ENCODE measurements around the gene BCL2L1.
"Not testable (repeated sequence)": the region's sequence is repeated elsewhere in the genome, so short reads cannot be mapped to it uniquely, and the experiment has no call there.

The BCL2L1 gene

GRCh38 chr20:31653561-31653960, 69.1 kb downstream of the BCL2L1 start:
- Histone ChIP-seq H3K9me3 (ENCODE audit: control insufficient read depth, insufficient read depth, low read length) (no peaks in the 10 kb centered on the region), H3K36me3 (ENCODE audit: control insufficient read depth, insufficient read depth, low read length) (no peaks in the 10 kb centered on the region), H3K4me1 (ENCODE audit: control insufficient read depth, insufficient read depth, low read length) (no peaks in the 10 kb centered on the region), H3K27ac (ENCODE audit: low read depth, low read length) (no peak overlapping the region), H3K4me3 (ENCODE audit: low read depth, low read length) (no peak overlapping the region), H3K9ac (ENCODE audit: low read depth, low read length) (no peak overlapping the region), H3K27me3 (ENCODE audit: control insufficient read depth, insufficient read depth, low read length) (no peaks in the 10 kb centered on the region)

DNA sequence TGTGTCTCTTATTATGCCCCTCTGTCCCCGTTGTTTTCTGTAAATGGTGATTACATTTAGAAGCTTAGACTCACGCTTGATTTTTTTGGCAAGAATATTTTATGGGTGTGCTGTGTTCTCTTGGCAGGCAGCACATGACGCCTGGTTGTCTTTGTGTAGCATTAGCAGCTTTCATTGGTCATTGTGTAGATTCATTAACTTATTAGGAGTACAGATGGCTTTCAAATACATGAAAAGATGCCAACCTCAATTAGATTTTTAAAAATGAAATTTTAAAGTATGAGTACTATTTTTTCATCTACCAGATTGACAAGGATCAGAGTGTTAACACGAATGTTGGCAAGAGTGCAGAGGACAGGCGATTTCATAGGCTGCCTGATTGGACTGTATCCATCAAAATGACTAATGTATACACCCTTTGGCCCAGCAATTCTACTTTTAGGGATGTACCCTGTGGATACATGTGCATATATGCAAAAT, 69.7 kb downstream of the BCL2L1 start:
- Histone ChIP-seq H3K9ac (ENCODE audit: low read depth, low read length) (no peak overlapping the region), H3K4me3 (ENCODE audit: low read depth, low read length) (no peak overlapping the region), H3K36me3 (ENCODE audit: control insufficient read depth, insufficient read depth, low read length) (no peaks in the 10 kb centered on the region), H3K27ac (ENCODE audit: low read depth, low read length) (no peak overlapping the region), H3K4me1 (ENCODE audit: control insufficient read depth, insufficient read depth, low read length) (no peaks in the 10 kb centered on the region), H3K27me3 (ENCODE audit: control insufficient read depth, insufficient read depth, low read length) (no peaks in the 10 kb centered on the region), H3K9me3 (ENCODE audit: control insufficient read depth, insufficient read depth, low read length) (no peaks in the 10 kb centered on the region)

- not testable (repeated sequence) for H3K27me3 ChIP-seq (ENCODE audit: control insufficient read depth, insufficient read depth, low read length); H3K4me3 ChIP-seq (ENCODE audit: low read depth, low read length); H3K9ac ChIP-seq (ENCODE audit: low read depth, low read length); H3K36me3 ChIP-seq (ENCODE audit: control insufficient read depth, insufficient read depth, low read length); H3K4me1 ChIP-seq (ENCODE audit: control insufficient read depth, insufficient read depth, low read length); H3K9me3 ChIP-seq (ENCODE audit: control insufficient read depth, insufficient read depth, low read length); H3K27ac ChIP-seq (ENCODE audit: low read depth, low read length)
Measured at GRCh38 chr20:31648104-31648503, 74.6 kb downstream of the BCL2L1 start.

GRCh38 chr20:31644701-31645100, 78.0 kb downstream of the BCL2L1 start:
- no peaks in the 10 kb centered on the region for H3K36me3 ChIP-seq (ENCODE audit: control insufficient read depth, insufficient read depth, low read length)
- H3K9me3 ChIP-seq (ENCODE audit: control insufficient read depth, insufficient read depth, low read length): no peaks in the 10 kb centered on the region
- no peak overlapping the region for H3K4me3 ChIP-seq (ENCODE audit: low read depth, low read length)
- no peak overlapping the region for H3K27ac ChIP-seq (ENCODE audit: low read depth, low read length)
- H3K9ac ChIP-seq (ENCODE audit: low read depth, low read length): no peak overlapping the region
- H3K4me1 ChIP-seq (ENCODE audit: control insufficient read depth, insufficient read depth, low read length): no peaks in the 10 kb centered on the region
- H3K27me3 ChIP-seq (ENCODE audit: control insufficient read depth, insufficient read depth, low read length): no peaks in the 10 kb centered on the region

- Histone ChIP-seq H3K27me3 (ENCODE audit: control insufficient read depth, insufficient read depth, low read length) (no peaks in the 10 kb centered on the region), H3K4me1 (ENCODE audit: control insufficient read depth, insufficient read depth, low read length) (no peaks in the 10 kb centered on the region), H3K9me3 (ENCODE audit: control insufficient read depth, insufficient read depth, low read length) (no peaks in the 10 kb centered on the region), H3K36me3 (ENCODE audit: control insufficient read depth, insufficient read depth, low read length) (no peaks in the 10 kb centered on the region), H3K4me3 (ENCODE audit: low read depth, low read length) (no peak overlapping the region), H3K27ac (ENCODE audit: low read depth, low read length) (no peak overlapping the region), H3K9ac (ENCODE audit: low read depth, low read length) (no peak overlapping the region)
Measured at GRCh38 chr20:31643522-31643921, 79.1 kb downstream of the BCL2L1 start.

DNA sequence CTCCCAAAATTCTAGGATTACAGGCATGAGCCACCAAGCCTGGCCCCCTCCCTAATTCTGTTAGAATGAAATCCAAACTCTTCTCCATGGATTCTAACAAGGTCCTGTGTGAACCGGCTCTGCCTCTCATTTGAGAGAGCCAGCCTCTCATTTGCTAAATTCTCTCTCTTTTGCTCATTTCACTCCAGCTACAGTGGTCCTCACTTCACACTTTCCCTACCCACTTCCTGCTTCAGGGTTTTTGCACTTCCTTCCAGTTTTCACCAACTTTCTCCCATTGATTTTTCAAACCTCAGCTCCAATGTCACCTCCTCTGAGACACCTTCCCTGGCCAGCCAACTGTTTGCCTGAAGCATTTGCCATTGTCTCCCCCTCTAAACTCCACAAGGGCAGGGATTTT, 79.8 kb downstream of the BCL2L1 start:
- H3K9ac ChIP-seq (ENCODE audit: low read depth, low read length): no peak overlapping the region
- no peak overlapping the region for H3K4me3 ChIP-seq (ENCODE audit: low read depth, low read length)
- no peaks in the 10 kb centered on the region for H3K27me3 ChIP-seq (ENCODE audit: control insufficient read depth, insufficient read depth, low read length)
- H3K36me3 ChIP-seq (ENCODE audit: control insufficient read depth, insufficient read depth, low read length): no peaks in the 10 kb centered on the region
- H3K27ac ChIP-seq (ENCODE audit: low read depth, low read length): no peak overlapping the region
- H3K9me3 ChIP-seq (ENCODE audit: control insufficient read depth, insufficient read depth, low read length): no peaks in the 10 kb centered on the region
- 0 out of 2 replicates have a peak, but pooled peaks cover 3% of the 10 kb centered on the region for H3K4me1 ChIP-seq (ENCODE audit: control insufficient read depth, insufficient read depth, low read length)

DNA sequence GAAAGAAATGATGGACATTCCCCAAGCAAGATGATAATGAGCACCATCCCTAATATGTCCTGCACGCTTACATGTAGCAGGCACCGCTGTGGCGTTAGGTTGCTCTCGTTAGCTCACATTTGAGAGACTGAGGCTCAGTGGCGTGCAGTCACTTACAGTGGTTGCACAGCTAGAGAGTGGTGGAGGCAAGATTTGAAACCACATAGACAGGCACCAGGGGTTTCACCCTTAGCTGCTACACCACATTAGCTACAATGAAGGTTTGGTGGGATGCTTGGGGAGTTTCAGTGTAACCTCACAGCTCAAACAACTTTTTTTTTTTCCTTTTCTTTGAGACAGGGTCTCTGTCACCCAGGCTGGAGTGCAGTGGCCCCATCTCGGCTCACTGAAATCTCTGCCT, 81.3 kb downstream of the BCL2L1 start:
- Histone ChIP-seq H3K27me3 (ENCODE audit: control insufficient read depth, insufficient read depth, low read length) (no peaks in the 10 kb centered on the region), H3K9ac (ENCODE audit: low read depth, low read length) (no peak overlapping the region), H3K36me3 (ENCODE audit: control insufficient read depth, insufficient read depth, low read length) (no peaks in the 10 kb centered on the region), H3K9me3 (ENCODE audit: control insufficient read depth, insufficient read depth, low read length) (no peaks in the 10 kb centered on the region), H3K4me3 (ENCODE audit: low read depth, low read length) (no peak overlapping the region), H3K27ac (ENCODE audit: low read depth, low read length) (no peak overlapping the region), H3K4me1 (ENCODE audit: control insufficient read depth, insufficient read depth, low read length) (0 out of 2 replicates have a peak, but pooled peaks cover 3% of the 10 kb centered on the region)

GRCh38 chr20:31640259-31640658, 82.4 kb downstream of the BCL2L1 start:
- no peak overlapping the region for H3K9ac ChIP-seq (ENCODE audit: low read depth, low read length)
- H3K9me3 ChIP-seq (ENCODE audit: control insufficient read depth, insufficient read depth, low read length): no peaks in the 10 kb centered on the region
- H3K36me3 ChIP-seq (ENCODE audit: control insufficient read depth, insufficient read depth, low read length): no peaks in the 10 kb centered on the region

GRCh38 chr20:31638816-31639215, 83.9 kb downstream of the BCL2L1 start:
- no peak overlapping the region for H3K9ac ChIP-seq (ENCODE audit: low read depth, low read length)

More at GRCh38 chr20:31640259-31640658, 82.4 kb downstream of the BCL2L1 start:
- Histone ChIP-seq H3K4me3 (ENCODE audit: low read depth, low read length) (no peak overlapping the region), H3K27ac (ENCODE audit: low read depth, low read length) (no peak overlapping the region), H3K27me3 (ENCODE audit: control insufficient read depth, insufficient read depth, low read length) (no peaks in the 10 kb centered on the region), H3K4me1 (ENCODE audit: control insufficient read depth, insufficient read depth, low read length) (0 out of 2 replicates have a peak, but pooled peaks cover 3% of the 10 kb centered on the region)

GRCh38 chr20:31638317-31638716, 84.4 kb downstream of the BCL2L1 start:
- Histone ChIP-seq H3K9me3 (ENCODE audit: control insufficient read depth, insufficient read depth, low read length) (no peaks in the 10 kb centered on the region), H3K4me1 (ENCODE audit: control insufficient read depth, insufficient read depth, low read length) (0 out of 2 replicates have a peak, but pooled peaks cover 3% of the 10 kb centered on the region), H3K27me3 (ENCODE audit: control insufficient read depth, insufficient read depth, low read length) (no peaks in the 10 kb centered on the region), H3K9ac (ENCODE audit: low read depth, low read length) (no peak overlapping the region), H3K27ac (ENCODE audit: low read depth, low read length) (no peak overlapping the region), H3K36me3 (ENCODE audit: control insufficient read depth, insufficient read depth, low read length) (no peaks in the 10 kb centered on the region), H3K4me3 (ENCODE audit: low read depth, low read length) (no peak overlapping the region)

More at GRCh38 chr20:31638816-31639215, 83.9 kb downstream of the BCL2L1 start:
- H3K27ac ChIP-seq (ENCODE audit: low read depth, low read length): no peak overlapping the region
- H3K4me3 ChIP-seq (ENCODE audit: low read depth, low read length): no peak overlapping the region
- H3K4me1 ChIP-seq (ENCODE audit: control insufficient read depth, insufficient read depth, low read length): 0 out of 2 replicates have a peak, but pooled peaks cover 3% of the 10 kb centered on the region
- H3K36me3 ChIP-seq (ENCODE audit: control insufficient read depth, insufficient read depth, low read length): no peaks in the 10 kb centered on the region
- no peaks in the 10 kb centered on the region for H3K27me3 ChIP-seq (ENCODE audit: control insufficient read depth, insufficient read depth, low read length)
- H3K9me3 ChIP-seq (ENCODE audit: control insufficient read depth, insufficient read depth, low read length): no peaks in the 10 kb centered on the region

- Histone ChIP-seq H3K9ac (ENCODE audit: low read depth, low read length) (no peak within 1 kb of the TSS), H3K9me3 (ENCODE audit: control insufficient read depth, insufficient read depth, low read length) (no peaks in the 10 kb centered on the region), H3K4me3 (ENCODE audit: low read depth, low read length) (no peak within 1 kb of the TSS), H3K27ac (ENCODE audit: low read depth, low read length) (no peak within 1 kb of the TSS), H3K4me1 (ENCODE audit: control insufficient read depth, insufficient read depth, low read length) (0 out of 2 replicates have a peak, but pooled peaks cover 3% of the 10 kb centered on the region), H3K27me3 (ENCODE audit: control insufficient read depth, insufficient read depth, low read length) (no peaks in the 10 kb centered on the region), H3K36me3 (ENCODE audit: control insufficient read depth, insufficient read depth, low read length) (no peaks in the 10 kb centered on the region)
Measured at GRCh38 chr20:31637660-31638059, 85.0 kb downstream of the BCL2L1 start, which contains the start of gene COX4I2. COX4I2 (plus strand) TSS chr20:31637912; CDS start chr20:31639018, 1,106 bp downstream.
